OCI-LY3 (cell line): ENCODE results near the gene KRTAP5-2.

Experiments used
- H2AFZ ChIP-seq: fragments of 200-600, 300-600 bp; shearing (Covaris generic); 2 replicates; pipeline ENCODE4 v1.6.0; 2014; ENCODE audit warnings: antibody characterized with exemption, low read depth, low read length
- H3K27ac ChIP-seq: fragments of 200-600, 300-600 bp; sonication (generic); 2 replicates; pipeline ENCODE4 v1.5.1; 2014; ENCODE audit warnings: mild to moderate bottlenecking, low read length, moderate library complexity, mixed read lengths
- H3K27me3 ChIP-seq: fragments of 200-600, 300-600 bp; sonication (generic); 2 replicates; pipeline ENCODE4 v1.6.1; 2014; ENCODE audit warnings: low read depth, low read length, mixed read lengths
- H3K36me3 ChIP-seq: fragments of 200-600, 300-600 bp; sonication (generic); replicated peaks from 2 replicates; pipeline ENCODE3; 2014; ENCODE audit warnings: low read depth, low read length, mixed read lengths
- H3K4me1 ChIP-seq: fragments of 300-600, 200-600 bp; sonication (generic); 2 replicates; pipeline ENCODE4 v1.6.1; 2014; ENCODE audit warnings: low read length, mixed read lengths
- H3K4me2 ChIP-seq: fragments of 200-600, 300-600 bp; sonication (generic); 2 replicates; pipeline ENCODE4 v1.6.1; 2014; ENCODE audit warnings: low read length, mixed read lengths
- H3K4me3 ChIP-seq: fragments of 300-600, 200-600 bp; sonication (generic); 2 replicates; pipeline ENCODE4 v1.5.1; 2014; ENCODE audit warnings: antibody characterized with exemption, mild to moderate bottlenecking, low read length, moderate library complexity
- H3K79me2 ChIP-seq: fragments of 300-600, 200-600 bp; shearing (Covaris generic); 2 replicates; pipeline ENCODE4 v1.6.1; 2014; ENCODE audit warnings: mild to moderate bottlenecking, low read length, mixed read lengths
- H3K9ac ChIP-seq: fragments of 300-600, 200-600 bp; shearing (Covaris generic); 2 replicates; pipeline ENCODE4 v1.6.0; 2014; ENCODE audit warnings: mild to moderate bottlenecking, low read length, moderate library complexity
- H3K9me3 ChIP-seq: fragments of 200-600, 300-600 bp; shearing (Covaris generic); 2 replicates; pipeline ENCODE4 v1.6.1; 2014; ENCODE audit warnings: low read length, mixed read lengths; ENCODE audit not compliant: insufficient read depth
- H4K20me1 ChIP-seq: fragments of 200-600, 300-600 bp; sonication (generic); 2 replicates; pipeline ENCODE4 v1.6.1; 2016; ENCODE audit warnings: low read length, mixed read lengths; ENCODE audit not compliant: insufficient read depth
- EZH2phosphoT487 ChIP-seq: fragments of 200-600 bp; shearing (Covaris generic); IDR thresholded peaks from 2 replicates; pipeline ENCODE4 v1.6.1; 2018; ENCODE audit warnings: antibody characterized with exemption, mixed run types, low read depth
- TF ChIP-seq, protein P1 (sequence below): fragments of 200-600, 300-600 bp; sonication (generic); IDR thresholded peaks from 2 replicates; pipeline ENCODE4 v1.5.1; 2014; ENCODE audit warnings: antibody characterized with exemption, low read length, low read depth

The KRTAP5-2 gene

DNA sequence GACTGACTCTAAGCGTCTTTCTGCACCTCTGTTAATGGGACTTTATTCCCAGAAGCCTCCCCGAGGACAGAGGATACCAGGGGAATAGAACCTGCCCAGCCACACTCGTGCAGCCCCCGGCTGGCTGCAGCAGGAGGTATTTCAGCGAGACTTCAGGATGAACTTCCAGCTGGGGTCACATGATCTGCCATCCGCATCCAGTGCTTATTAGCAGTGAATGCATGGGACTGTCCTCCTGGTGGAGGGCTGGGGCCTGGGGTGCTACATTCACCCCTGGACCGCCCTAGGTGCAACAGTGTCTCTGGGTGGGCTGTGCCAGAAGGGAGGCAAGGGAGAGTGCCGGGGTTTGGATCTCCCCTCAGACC, 27.6 kb downstream of the KRTAP5-2 start:
- Histone ChIP-seq H2AFZ (no peak overlapping the region), H3K36me3 (no peaks in the 10 kb centered on the region), H3K27me3 (peaks cover 15% of the 10 kb centered on the region; the same call in 1 of the 2 replicates), H3K4me2 (peak overlapping the region; percentile 75; the same call in 1 of the 2 replicates), H3K79me2 (0 out of 2 replicates have a peak, but pooled peaks cover 5% of the 10 kb centered on the region), H3K9me3 (no peaks in the 10 kb centered on the region), H4K20me1 (peaks cover 30% of the 10 kb centered on the region), H3K4me1 (peaks cover 13% of the 10 kb centered on the region), H3K4me3 (peak overlapping the region; percentile 73; the same call in 1 of the 2 replicates), H3K27ac (no peak overlapping the region), H3K9ac (no peak overlapping the region)
- no peak for TF ChIP-seq EZH2phosphoT487
- TF ChIP-seq, protein P1, sequence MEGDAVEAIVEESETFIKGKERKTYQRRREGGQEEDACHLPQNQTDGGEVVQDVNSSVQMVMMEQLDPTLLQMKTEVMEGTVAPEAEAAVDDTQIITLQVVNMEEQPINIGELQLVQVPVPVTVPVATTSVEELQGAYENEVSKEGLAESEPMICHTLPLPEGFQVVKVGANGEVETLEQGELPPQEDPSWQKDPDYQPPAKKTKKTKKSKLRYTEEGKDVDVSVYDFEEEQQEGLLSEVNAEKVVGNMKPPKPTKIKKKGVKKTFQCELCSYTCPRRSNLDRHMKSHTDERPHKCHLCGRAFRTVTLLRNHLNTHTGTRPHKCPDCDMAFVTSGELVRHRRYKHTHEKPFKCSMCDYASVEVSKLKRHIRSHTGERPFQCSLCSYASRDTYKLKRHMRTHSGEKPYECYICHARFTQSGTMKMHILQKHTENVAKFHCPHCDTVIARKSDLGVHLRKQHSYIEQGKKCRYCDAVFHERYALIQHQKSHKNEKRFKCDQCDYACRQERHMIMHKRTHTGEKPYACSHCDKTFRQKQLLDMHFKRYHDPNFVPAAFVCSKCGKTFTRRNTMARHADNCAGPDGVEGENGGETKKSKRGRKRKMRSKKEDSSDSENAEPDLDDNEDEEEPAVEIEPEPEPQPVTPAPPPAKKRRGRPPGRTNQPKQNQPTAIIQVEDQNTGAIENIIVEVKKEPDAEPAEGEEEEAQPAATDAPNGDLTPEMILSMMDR: no peak

DNA sequence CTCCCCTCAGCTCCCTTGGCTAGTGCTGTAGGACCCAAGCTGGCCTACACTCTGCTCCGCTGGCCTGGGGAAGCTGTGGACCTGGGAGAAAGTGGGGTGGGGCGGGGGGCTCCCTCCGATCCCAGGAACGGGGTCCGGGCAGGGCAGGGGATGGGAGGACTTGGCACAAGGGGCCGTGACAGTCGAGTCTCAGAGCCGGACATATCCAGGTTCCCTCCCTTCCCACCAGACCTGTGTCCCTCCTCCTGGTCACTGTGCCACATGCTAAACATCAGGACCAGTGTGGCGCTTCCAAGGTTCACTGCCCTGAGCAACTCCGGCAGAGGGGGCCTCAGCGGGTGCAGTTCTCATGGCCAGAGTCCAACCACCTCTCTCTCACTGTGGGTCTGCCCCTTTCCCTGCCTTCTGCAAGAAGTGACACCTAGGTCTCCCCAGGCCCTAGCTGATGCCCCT, 28.1 kb downstream of the KRTAP5-2 start:
- Histone ChIP-seq H3K4me3 (no peak overlapping the region), H3K36me3 (no peaks in the 10 kb centered on the region), H3K4me1 (peaks cover 13% of the 10 kb centered on the region), H3K4me2 (no peak overlapping the region), H3K27ac (no peak overlapping the region), H2AFZ (no peak overlapping the region), H4K20me1 (peaks cover 28% of the 10 kb centered on the region), H3K9me3 (no peaks in the 10 kb centered on the region), H3K27me3 (peaks cover 15% of the 10 kb centered on the region; the same call in 1 of the 2 replicates), H3K9ac (no peak overlapping the region), H3K79me2 (0 out of 2 replicates have a peak, but pooled peaks cover 5% of the 10 kb centered on the region)
- TF ChIP-seq, protein P1: no peak
- no peak for TF ChIP-seq EZH2phosphoT487

DNA sequence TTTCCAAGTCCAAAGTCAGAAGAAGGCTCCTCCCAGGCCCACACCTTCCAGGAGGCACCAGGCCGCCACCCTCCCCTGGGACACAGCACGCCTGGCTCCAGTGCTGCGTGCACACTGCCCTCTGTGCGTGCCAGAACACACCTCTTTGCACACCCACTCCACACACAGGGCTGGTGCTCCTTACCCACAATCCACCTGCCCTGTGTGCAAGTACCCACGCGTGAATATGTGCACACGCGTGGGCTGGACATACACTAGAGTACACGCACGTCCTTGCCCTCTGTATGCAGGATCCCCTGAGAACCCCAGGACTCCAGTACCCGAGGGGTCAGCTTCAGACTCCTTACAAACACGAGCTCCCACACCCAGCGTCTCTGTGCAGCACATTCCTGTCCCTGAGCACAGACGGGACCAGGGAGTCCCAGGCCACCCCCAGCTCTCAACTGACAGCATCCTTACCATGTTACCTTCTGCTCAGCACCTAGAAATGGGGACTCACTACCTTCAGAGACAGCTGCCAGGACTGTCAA, 28.8 kb downstream of the KRTAP5-2 start:
- H3K9ac ChIP-seq: no peak overlapping the region
- H3K36me3 ChIP-seq: no peaks in the 10 kb centered on the region
- H3K27me3 ChIP-seq: peaks cover 15% of the 10 kb centered on the region; the same call in 1 of the 2 replicates
- no peak overlapping the region for H2AFZ ChIP-seq
- H3K4me3 ChIP-seq: no peak overlapping the region
- TF ChIP-seq EZH2phosphoT487: no peak
- TF ChIP-seq, protein P1: no peak
- H3K4me2 ChIP-seq: no peak overlapping the region
- H3K4me1 ChIP-seq: peaks cover 13% of the 10 kb centered on the region
- H4K20me1 ChIP-seq: peaks cover 25% of the 10 kb centered on the region
- H3K79me2 ChIP-seq: 0 out of 2 replicates have a peak, but pooled peaks cover 5% of the 10 kb centered on the region
- no peaks in the 10 kb centered on the region for H3K9me3 ChIP-seq
- no peak overlapping the region for H3K27ac ChIP-seq

DNA sequence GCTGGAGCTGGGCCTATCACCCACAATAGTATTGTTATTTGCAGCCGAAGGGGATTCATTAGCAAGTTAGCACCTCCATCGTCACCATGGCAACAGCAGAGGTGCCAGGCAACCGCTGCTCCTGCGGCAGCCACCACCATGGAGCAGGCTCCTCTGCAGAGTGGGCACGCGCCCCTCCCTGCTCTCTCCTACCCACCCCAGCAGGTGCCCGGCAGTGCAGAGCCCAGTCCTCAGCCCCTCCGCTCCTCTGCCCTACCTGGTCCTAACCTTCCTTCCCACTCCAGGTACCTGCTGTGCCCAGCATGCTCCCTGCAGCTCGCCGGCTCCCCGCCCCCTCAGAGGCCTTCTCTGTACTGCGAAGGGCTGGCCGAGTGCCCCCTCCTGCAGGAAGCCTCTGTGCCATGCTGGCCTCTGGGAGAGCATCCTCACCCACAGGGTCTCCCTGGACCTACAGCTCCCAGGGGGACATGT, 29.6 kb downstream of the KRTAP5-2 start:
- H3K36me3 ChIP-seq: no peaks in the 10 kb centered on the region
- H3K4me3 ChIP-seq: no peak overlapping the region
- H3K79me2 ChIP-seq: 0 out of 2 replicates have a peak, but pooled peaks cover 5% of the 10 kb centered on the region
- H3K9me3 ChIP-seq: no peaks in the 10 kb centered on the region
- TF ChIP-seq, protein P1: no peak
- TF ChIP-seq EZH2phosphoT487: no peak
- H2AFZ ChIP-seq: no peak overlapping the region
- peaks cover 9% of the 10 kb centered on the region; the same call in 1 of the 2 replicates for H3K27me3 ChIP-seq
- H3K9ac ChIP-seq: no peak overlapping the region
- no peak overlapping the region for H3K4me2 ChIP-seq
- H3K4me1 ChIP-seq: peaks cover 6% of the 10 kb centered on the region; the same call in 1 of the 2 replicates
- H4K20me1 ChIP-seq: peaks cover 25% of the 10 kb centered on the region
- H3K27ac ChIP-seq: no peak overlapping the region
